ENCODE results near the gene MOG.
A peak's percentile ranks its signal among the peaks of the same experiment; 100 is the strongest.

MOG gene

GRCh38 chr6:29673161-29673560 is 16.3 kb downstream of the MOG start:
- DNase-seq (ENCODE audit: low read depth, low spot score), result no peak
- no peak overlapping the region for H3K27ac ChIP-seq

DNA sequence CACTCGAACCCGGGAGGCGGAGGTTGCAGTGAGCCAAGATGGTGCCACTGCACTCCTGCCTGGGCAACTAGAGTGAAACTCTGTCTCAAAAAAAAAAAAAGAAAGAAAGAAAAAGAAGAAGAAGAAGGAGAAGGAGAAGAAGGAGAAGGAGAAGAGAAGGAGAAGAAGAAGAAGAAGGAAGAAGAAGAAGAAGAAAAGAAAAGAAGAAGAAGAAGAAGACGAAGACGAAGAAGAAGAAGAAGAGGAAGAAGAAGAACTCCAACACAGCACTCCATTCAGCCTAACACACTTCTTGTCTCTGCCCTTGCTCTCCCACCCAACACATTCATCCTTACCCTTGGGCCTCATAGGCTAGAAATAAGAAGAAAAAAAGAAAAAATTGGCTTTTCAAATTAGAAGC is 17.1 kb downstream of the MOG start:
- no peak overlapping the region for H3K27ac ChIP-seq
- no peak for DNase-seq (ENCODE audit: low read depth, low spot score)

- peak overlapping the region; percentile 97 for H3K27ac ChIP-seq
- DNase-seq (ENCODE audit: low read depth, low spot score), result no peak
Observed at GRCh38 chr6:29675561-29675960, 18.7 kb downstream of the MOG start.

- peak overlapping the region; percentile 97 for H3K27ac ChIP-seq
- DNase-seq (ENCODE audit: low read depth, low spot score), result no peak
Observed at GRCh38 chr6:29676981-29677601, 20.2 kb downstream of the MOG start.

DNA sequence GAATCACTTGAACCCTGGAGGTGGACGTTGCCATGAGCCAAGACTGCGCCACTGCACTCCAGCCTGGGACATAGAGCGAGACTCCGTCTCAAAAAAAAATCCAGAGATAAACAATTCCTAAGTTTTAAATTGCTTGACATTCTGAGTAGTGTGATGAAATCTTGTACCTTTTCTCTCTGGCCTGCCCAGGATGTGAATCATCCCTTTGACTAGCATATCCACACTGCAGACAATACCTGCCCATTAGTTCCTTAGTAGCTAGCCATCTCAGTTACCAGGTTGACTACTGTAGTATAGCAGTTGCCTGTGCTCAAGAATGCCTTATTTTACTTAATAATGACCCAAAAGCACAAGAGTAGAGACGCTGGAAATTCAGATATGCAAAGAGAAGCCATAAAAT is 21.2 kb downstream of the MOG start:
- H3K27ac ChIP-seq, result peak overlapping the region; percentile 97

GRCh38 chr6:29679962-29680361 is 23.1 kb downstream of the MOG start:
- peak overlapping the region; percentile 97 for H3K27ac ChIP-seq
- DNase-seq (ENCODE audit: low read depth, low spot score), result no peak

More for the DNA sequence above, 21.2 kb downstream of the MOG start:
- DNase-seq (ENCODE audit: low read depth, low spot score), result peak; percentile 37

- peak overlapping the region; percentile 97 for H3K27ac ChIP-seq
- no peak for DNase-seq (ENCODE audit: low read depth, low spot score)
Observed at GRCh38 chr6:29680416-29680815, 23.5 kb downstream of the MOG start.

- peak within 1 kb of the TSS; percentile 97 for H3K27ac ChIP-seq
- DNase-seq (ENCODE audit: low read depth, low spot score), result no peak
Observed at GRCh38 chr6:29680904-29681303, 24.0 kb downstream of the MOG start, which contains the start of gene ZFP57. ZFP57 (minus strand) TSS chr6:29681152; CDS start chr6:29677003, 4,149 bp downstream.

DNA sequence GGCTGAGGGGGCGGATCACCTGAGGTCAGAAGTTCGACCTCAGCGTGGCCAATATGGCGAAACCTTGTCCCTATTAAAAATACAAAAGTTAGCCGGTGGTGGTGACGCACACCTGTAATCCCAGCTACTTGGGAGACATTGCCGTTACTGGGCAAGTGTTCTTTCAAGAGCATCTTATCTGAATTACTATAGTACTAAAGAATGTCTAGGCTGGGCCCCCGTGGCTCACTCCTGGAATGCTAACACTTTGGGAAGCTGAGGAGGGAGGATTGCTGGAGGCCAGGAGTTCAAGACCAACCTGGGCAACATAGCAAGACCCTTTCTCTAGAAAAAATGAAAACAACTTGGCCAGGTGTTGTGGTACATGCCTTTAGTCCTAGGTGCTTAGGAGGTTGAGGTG is 24.9 kb downstream of the MOG start:
- no peak overlapping the region for H3K27ac ChIP-seq
- no peak for DNase-seq (ENCODE audit: low read depth, low spot score)

GRCh38 chr6:29685718-29686326 is 28.9 kb downstream of the MOG start:
- no peak for DNase-seq (ENCODE audit: low read depth, low spot score)
- H3K27ac ChIP-seq, result no peak overlapping the region

- no peak for DNase-seq (ENCODE audit: low read depth, low spot score)
Observed at GRCh38 chr6:29694637-29695036, 37.7 kb downstream of the MOG start.

DNA sequence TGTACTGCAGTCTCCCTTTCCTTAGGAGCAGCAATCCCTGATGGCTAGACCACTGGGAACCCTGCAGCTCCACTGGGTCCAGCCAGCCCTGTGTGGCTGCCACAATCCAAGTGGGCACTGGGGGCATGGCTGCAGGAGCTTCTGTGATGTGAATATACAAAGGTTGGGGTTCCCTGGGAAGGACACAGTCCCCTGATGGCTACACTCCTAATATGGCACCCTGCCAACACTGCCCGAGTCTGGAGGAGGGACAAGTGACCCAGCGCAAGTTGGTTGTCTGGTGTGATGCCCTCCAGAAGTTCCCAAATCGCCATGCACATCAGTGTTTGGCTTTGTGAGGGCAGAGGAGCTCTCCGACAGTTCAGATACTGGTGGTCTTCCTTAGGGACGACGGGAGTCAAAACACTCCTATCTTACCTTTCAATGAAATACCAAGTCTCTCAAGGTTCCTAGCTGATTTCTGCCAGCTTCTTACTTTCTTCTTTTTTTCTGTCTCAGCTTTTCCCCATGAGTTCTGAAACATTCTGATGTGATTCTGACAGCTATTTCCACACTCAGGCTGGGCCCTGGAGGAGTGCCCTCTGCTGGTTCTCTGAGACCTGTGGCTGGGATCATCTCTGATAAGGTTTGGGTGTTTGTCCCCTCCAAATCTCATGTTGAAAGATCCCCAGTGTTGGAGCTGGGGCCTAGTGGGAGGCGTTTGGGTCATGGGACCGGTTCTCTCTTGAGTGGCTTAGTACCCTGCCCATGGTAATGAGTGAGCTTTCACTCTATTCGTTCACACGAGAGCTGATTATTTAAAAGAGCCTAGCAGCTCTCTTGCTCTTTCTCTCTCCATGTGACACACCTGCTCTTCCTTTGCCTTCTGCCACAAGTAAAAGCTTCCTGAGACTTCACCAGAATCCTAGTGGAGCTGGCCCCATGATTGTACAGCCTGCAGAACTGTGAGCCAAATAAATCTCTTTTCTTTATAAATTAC is 39.5 kb downstream of the MOG start:
- no peak for DNase-seq (ENCODE audit: low read depth, low spot score)
- H3K27ac ChIP-seq, result no peak overlapping the region

More at GRCh38 chr6:29694637-29695036, 37.7 kb downstream of the MOG start:
- no peak overlapping the region for H3K27ac ChIP-seq

DNA sequence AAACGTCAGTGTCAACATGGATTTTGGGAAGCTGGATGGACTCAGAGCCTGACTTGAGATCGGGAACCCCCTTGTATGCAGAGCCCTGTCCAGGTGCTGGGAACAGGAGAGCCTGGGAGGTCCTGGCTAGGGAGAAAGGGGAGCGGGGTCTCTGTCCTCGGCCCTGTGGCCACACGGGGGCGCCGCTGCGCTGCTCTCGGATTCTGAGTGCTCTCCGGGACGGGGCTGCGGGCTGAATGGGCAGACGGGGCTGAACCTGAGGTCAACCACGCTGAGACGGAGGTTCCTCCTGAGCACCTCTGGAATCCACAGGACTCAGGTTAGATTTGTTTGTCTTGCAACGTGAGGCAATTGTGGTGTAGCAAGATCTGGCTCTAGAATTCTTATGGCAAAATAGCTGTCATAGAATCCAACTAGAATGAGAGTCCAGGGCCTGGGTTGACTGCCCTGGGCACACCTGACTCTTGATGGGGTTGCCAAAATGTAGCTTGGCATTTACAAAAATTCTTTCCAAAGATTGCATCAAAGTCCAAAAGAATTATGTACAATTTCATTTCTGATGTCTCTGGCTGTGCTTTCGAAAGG is 45.7 kb downstream of the MOG start:
- no peak overlapping the region for H3K27ac ChIP-seq
- DNase-seq (ENCODE audit: low read depth, low spot score), result no peak

DNA sequence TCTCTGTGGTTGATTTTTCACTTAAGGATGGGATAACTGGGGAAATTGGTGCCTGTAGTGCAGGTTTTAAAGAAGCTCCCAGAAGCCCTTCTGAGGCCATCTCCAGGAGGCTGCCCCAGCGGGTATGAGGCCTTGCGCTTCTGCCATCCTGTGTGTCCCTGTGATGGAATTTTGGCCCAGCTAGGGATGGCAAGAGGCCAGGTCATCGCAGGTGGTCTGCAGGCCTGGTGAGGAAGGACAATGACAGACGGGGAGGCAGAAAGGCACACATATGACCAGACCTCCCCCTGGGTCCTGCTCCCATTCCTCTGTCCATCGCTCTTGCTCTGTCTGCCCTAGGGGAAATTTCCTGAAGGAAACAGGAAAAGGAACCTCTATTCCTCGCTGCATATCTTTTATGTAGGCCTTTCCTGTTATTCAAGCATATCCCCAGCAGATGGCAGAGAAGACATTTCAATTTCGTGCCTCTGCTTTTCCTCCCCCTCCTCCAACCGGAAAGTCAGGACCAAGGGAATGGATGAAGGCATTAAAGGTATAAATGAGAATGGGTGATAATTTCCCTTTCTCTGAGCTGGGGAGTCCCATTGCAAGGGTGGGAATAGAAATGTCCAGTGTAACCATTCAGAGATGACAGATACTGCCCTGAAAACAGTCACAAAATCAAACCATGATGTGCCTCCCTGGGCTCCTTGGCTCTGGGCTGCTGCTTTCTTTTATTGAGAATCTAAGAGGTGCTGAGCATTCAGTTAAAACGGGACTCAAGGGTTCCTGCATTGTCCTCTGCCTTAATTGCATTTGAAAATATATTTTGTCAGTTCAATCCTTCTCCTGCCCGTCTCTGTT is 48.7 kb downstream of the MOG start:
- H3K27ac ChIP-seq, result no peak overlapping the region
- DNase-seq (ENCODE audit: low read depth, low spot score), result no peak

- no peak for DNase-seq (ENCODE audit: low read depth, low spot score)
- no peak overlapping the region for H3K27ac ChIP-seq
Observed at GRCh38 chr6:29708432-29709179, 51.7 kb downstream of the MOG start.

DNA sequence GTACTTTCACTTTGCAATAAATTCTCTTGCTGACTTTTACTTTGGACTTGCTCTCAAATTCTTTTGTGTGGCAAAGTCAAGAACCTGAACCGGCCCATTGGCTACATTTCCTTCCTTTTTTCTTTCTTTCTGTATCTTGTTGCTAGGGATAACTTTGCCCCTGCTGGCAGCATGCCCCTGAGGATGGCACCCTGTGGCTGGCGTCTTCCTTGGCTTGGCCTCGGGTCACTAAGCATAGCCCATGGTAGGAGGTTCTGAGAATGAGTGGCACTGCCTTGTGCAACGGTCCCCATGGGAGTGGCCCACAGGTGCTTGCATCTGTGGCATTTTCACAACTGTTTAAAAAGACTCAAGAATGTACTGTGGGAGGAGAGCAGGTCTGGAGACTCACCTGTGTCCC is 52.3 kb downstream of the MOG start:
- no peak overlapping the region for H3K27ac ChIP-seq
- DNase-seq (ENCODE audit: low read depth, low spot score), result no peak

GRCh38 chr6:29710281-29710941 is 53.5 kb downstream of the MOG start:
- H3K27ac ChIP-seq, result no peak overlapping the region
- no peak for DNase-seq (ENCODE audit: low read depth, low spot score)

DNA sequence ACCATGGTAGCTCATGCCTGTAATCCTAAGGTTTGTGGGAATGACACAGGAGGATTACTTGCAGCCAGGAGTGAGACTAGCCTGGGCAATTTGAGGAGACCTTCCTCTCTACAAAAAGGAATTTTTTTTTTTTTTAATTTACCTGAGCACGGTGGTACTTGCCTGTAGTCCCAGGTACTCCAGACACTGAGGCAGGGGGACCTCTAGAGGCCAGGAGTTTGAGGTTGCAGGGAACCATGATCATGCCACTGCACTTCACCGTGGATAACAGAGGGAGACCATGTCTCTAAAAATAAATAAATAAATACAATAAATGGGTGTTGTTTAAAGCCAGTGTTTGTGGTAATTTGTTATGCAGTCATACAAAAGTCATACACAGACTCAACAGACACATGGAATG is 64.0 kb downstream of the MOG start:
- no peak overlapping the region for H3K27ac ChIP-seq
- DNase-seq (ENCODE audit: low read depth, low spot score), result no peak

All from epithelial cell of prostate (primary cell).